KOPT-K1 (cell line): ENCODE results near the gene KPNA3.

Source experiments
- H3K27ac ChIP-seq: fragments of 200-600 bp; sonication (generic); 2 replicates; pipeline ENCODE4 v1.5.1; 2016; ENCODE audit warnings: antibody characterized with exemption, mild to moderate bottlenecking, low read depth, low read length; ENCODE audit not compliant: poor library complexity, severe bottlenecking
- H3K36me3 ChIP-seq: fragments of 200-600 bp; sonication (generic); 2 replicates; pipeline ENCODE4 v1.5.1; 2017; ENCODE audit warnings: antibody characterized with exemption, mild to moderate bottlenecking, low read length, moderate library complexity; ENCODE audit not compliant: insufficient read depth
- H3K9me3 ChIP-seq: fragments of 200-600 bp; sonication (generic); 2 replicates; pipeline ENCODE4 v1.5.1; 2017; ENCODE audit warnings: antibody characterized with exemption, low read length, mild to moderate bottlenecking; ENCODE audit not compliant: insufficient read depth, poor library complexity, severe bottlenecking

KPNA3 gene

GRCh38 chr13:49652355-49653305 lies 139.9 kb downstream of the KPNA3 start:
- 0 out of 2 replicates have a peak, but pooled peaks cover 3% of the 10 kb centered on the region for H3K36me3 ChIP-seq
- H3K27ac ChIP-seq, result no peak overlapping the region
- no peaks in the 10 kb centered on the region for H3K9me3 ChIP-seq

GRCh38 chr13:49651570-49652354 lies 140.7 kb downstream of the KPNA3 start:
- H3K36me3 ChIP-seq, result no peaks in the 10 kb centered on the region
- no peaks in the 10 kb centered on the region for H3K9me3 ChIP-seq
- no peak overlapping the region for H3K27ac ChIP-seq

DNA sequence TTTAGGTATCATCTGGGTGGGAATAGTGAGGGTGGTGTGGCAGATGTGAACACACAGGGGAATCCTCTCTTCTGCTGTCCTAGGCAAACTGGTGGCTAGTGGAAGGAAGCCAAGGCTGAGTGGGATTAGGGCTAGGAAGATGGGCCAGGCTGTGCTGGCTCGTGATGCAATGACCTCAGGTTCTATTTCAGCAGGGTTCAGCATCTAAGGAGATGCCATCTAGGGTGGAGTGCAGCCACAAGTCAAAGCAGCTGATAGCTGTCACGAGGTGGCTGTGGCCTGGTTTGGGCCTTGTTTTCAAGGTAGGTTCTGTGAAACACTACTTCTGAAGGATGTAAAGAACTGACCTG lies 142.5 kb downstream of the KPNA3 start:
- Histone ChIP-seq H3K36me3 (no peaks in the 10 kb centered on the region), H3K27ac (no peak overlapping the region), H3K9me3 (no peaks in the 10 kb centered on the region)
